ENCODE data around the gene ZCCHC8. TPM values are rescaled to one million over a fixed set of nuclear protein-coding genes. Genes with fewer than 3 reads are reported as not detected.

ZCCHC8 gene
- total and polyA plus RNA-seq, 2 of the 8 experiments (the other 6 are each of a cell fraction or from before 2014, with no cell fraction given), result 13.8 to 28.9 TPM

DNA sequence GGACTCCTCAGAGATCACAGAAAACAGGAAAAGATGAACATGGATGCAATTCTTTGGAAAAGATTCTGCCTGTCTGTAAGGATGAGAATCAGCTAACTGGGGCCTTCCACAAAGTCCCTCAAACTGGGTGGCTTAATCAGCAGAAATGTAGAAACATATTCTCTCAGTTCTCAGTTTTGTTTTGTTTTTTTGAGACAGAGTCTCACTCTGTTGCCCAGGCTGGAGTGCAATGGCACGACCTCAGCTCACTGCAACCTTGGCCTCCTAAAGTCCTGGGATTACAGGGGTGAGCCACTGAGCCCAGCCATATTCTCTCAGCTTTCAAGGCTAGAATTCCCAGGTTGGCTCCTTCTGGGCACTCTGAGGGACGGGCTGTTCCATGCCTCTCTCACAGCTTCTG lies 40.1 kb downstream of the ZCCHC8 start (continued):
- TF ChIP-seq, protein P1, sequence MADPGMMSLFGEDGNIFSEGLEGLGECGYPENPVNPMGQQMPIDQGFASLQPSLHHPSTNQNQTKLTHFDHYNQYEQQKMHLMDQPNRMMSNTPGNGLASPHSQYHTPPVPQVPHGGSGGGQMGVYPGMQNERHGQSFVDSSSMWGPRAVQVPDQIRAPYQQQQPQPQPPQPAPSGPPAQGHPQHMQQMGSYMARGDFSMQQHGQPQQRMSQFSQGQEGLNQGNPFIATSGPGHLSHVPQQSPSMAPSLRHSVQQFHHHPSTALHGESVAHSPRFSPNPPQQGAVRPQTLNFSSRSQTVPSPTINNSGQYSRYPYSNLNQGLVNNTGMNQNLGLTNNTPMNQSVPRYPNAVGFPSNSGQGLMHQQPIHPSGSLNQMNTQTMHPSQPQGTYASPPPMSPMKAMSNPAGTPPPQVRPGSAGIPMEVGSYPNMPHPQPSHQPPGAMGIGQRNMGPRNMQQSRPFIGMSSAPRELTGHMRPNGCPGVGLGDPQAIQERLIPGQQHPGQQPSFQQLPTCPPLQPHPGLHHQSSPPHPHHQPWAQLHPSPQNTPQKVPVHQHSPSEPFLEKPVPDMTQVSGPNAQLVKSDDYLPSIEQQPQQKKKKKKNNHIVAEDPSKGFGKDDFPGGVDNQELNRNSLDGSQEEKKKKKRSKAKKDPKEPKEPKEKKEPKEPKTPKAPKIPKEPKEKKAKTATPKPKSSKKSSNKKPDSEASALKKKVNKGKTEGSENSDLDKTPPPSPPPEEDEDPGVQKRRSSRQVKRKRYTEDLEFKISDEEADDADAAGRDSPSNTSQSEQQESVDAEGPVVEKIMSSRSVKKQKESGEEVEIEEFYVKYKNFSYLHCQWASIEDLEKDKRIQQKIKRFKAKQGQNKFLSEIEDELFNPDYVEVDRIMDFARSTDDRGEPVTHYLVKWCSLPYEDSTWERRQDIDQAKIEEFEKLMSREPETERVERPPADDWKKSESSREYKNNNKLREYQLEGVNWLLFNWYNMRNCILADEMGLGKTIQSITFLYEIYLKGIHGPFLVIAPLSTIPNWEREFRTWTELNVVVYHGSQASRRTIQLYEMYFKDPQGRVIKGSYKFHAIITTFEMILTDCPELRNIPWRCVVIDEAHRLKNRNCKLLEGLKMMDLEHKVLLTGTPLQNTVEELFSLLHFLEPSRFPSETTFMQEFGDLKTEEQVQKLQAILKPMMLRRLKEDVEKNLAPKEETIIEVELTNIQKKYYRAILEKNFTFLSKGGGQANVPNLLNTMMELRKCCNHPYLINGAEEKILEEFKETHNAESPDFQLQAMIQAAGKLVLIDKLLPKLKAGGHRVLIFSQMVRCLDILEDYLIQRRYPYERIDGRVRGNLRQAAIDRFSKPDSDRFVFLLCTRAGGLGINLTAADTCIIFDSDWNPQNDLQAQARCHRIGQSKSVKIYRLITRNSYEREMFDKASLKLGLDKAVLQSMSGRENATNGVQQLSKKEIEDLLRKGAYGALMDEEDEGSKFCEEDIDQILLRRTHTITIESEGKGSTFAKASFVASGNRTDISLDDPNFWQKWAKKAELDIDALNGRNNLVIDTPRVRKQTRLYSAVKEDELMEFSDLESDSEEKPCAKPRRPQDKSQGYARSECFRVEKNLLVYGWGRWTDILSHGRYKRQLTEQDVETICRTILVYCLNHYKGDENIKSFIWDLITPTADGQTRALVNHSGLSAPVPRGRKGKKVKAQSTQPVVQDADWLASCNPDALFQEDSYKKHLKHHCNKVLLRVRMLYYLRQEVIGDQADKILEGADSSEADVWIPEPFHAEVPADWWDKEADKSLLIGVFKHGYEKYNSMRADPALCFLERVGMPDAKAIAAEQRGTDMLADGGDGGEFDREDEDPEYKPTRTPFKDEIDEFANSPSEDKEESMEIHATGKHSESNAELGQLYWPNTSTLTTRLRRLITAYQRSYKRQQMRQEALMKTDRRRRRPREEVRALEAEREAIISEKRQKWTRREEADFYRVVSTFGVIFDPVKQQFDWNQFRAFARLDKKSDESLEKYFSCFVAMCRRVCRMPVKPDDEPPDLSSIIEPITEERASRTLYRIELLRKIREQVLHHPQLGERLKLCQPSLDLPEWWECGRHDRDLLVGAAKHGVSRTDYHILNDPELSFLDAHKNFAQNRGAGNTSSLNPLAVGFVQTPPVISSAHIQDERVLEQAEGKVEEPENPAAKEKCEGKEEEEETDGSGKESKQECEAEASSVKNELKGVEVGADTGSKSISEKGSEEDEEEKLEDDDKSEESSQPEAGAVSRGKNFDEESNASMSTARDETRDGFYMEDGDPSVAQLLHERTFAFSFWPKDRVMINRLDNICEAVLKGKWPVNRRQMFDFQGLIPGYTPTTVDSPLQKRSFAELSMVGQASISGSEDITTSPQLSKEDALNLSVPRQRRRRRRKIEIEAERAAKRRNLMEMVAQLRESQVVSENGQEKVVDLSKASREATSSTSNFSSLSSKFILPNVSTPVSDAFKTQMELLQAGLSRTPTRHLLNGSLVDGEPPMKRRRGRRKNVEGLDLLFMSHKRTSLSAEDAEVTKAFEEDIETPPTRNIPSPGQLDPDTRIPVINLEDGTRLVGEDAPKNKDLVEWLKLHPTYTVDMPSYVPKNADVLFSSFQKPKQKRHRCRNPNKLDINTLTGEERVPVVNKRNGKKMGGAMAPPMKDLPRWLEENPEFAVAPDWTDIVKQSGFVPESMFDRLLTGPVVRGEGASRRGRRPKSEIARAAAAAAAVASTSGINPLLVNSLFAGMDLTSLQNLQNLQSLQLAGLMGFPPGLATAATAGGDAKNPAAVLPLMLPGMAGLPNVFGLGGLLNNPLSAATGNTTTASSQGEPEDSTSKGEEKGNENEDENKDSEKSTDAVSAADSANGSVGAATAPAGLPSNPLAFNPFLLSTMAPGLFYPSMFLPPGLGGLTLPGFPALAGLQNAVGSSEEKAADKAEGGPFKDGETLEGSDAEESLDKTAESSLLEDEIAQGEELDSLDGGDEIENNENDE (IDR thresholded peaks at IDR 0.05; ENCODE audit: insufficient replicate concordance, low read length), result no peak
- no peak for TF ChIP-seq SAP30 (IDR thresholded peaks at IDR 0.05; ENCODE audit: insufficient read depth, insufficient replicate concordance, low read length)
- TF ChIP-seq FOSL1 (IDR thresholded peaks at IDR 0.05; ENCODE audit: insufficient read depth, low read depth, low read length), result no peak
- TF ChIP-seq CTCF (IDR thresholded peaks at IDR 0.05; ENCODE audit: control extremely low read depth in 1 of 3, insufficient read depth in 1 of 3, low read depth in 1 of 3, low read length in 3 of 3), result no peak
- TF ChIP-seq SIRT6 (IDR thresholded peaks at IDR 0.05; ENCODE audit: low read length), result no peak
- no peak for TF ChIP-seq SIN3A (conservative IDR thresholded peaks at IDR 0.05 in 1 of 2, IDR thresholded peaks at IDR 0.05 in 1 of 2; ENCODE audit: low read depth in 1 of 2, low read length in 2 of 2)

Data from H1 (cell line).